ENCODE data around the gene MAP3K1.

- TF ChIP-seq CTCF (IDR thresholded peaks at IDR 0.05) = no peak
- TF ChIP-seq POLR2A (IDR thresholded peaks at IDR 0.05) = no peak
These were observed 43.6 kb downstream of the MAP3K1 start for GRCh38 chr5:56858777-56859442.

All from adrenal gland (tissue), 5 donors.